KOPT-K1 (cell line): Measurements from ENCODE around the gene HOXB4.
A peak's percentile ranks its signal among the peaks of the same experiment; 100 is the strongest.

ENCODE experiments used
- H3K27ac ChIP-seq: fragments of 200-600 bp; sonication (generic); 2 replicates; pipeline ENCODE4 v1.5.1; 2016; ENCODE audit warnings: antibody characterized with exemption, mild to moderate bottlenecking, low read depth, low read length; ENCODE audit not compliant: poor library complexity, severe bottlenecking
- H3K36me3 ChIP-seq: fragments of 200-600 bp; sonication (generic); 2 replicates; pipeline ENCODE4 v1.5.1; 2017; ENCODE audit warnings: antibody characterized with exemption, mild to moderate bottlenecking, low read length, moderate library complexity; ENCODE audit not compliant: insufficient read depth
- H3K9me3 ChIP-seq: fragments of 200-600 bp; sonication (generic); 2 replicates; pipeline ENCODE4 v1.5.1; 2017; ENCODE audit warnings: antibody characterized with exemption, low read length, mild to moderate bottlenecking; ENCODE audit not compliant: insufficient read depth, poor library complexity, severe bottlenecking

Gene HOXB4

DNA sequence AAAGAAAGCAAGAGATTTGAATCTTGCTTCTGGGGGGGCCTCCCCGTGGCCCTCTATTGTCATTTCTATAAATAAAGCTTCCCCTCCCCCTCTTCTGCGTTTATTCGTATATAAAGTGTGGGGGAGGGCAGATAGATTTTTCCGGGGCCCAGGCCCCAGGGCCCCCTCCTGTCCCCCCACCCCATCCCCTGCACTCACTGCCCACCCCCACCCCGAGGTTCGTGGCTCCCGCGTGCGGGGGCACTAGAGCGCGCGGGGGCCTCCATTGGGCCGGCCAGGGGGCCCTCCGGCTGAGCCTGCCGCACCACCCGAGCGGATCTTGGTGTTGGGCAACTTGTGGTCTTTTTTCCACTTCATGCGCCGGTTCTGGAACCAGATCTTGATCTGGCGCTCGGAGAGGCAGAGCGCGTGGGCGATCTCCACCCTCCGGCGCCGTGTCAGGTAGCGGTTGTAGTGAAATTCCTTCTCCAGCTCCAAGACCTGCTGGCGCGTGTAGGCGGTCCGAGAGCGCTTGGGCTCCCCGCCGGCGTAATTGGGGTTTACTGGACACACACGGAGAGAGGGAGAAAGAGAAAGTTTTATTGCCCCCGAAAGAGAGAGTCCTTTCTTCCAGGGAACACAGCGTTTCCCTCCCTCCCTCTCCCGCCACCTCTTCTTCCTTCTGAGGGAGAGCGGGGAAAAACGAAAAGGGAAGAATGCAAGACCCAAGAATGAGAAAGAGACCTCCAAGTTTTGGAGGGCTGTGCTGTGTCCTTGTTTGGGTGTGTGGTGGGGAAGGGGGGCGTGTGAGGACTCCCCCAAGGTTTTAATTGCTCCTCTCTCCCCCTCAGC lies 1.5 kb downstream of the HOXB4 start:
- peaks cover 12% of the 10 kb centered on the region for H3K36me3 ChIP-seq
- H3K27ac ChIP-seq = peak overlapping the region; percentile 81
- no peaks in the 10 kb centered on the region for H3K9me3 ChIP-seq

DNA sequence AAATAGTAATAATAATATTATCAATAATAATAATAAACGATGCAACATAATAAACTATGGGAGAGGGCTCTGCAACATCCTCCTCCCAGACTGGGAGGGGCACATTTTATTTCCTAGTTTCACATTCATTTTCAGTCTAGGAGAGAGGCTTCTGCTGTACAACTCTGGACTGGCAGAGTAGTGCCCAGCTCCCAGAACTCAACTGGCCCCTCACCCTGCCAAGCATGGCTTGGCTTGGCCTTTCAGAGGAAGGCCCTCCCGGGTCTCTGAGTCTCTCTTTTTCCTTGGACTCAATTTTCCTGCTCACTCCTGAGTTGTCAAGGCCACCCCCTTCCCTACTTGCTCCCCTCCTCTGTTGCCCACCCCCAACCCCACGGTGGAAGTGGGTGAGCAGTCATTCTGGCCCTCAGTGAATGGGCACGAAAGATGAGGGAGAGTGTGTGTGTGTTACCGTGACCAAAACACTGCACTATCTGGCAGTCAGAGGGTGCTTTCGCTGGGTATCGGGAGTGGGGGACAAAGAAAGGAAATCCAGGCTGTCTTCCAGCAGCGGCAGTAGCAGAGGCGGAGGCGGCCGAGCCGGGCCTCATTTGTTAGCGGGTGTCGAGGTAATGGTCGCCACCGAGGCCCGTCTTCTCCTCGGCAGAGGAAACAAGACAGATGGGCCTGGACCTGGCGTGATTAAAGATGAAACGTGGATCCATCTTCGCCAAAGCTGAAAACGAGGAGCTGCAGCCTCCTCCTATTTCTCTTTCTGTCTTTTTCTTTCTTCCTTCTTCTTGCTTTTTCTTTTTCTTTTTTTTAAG lies 2.3 kb downstream of the HOXB4 start:
- Histone ChIP-seq H3K9me3 (no peaks in the 10 kb centered on the region), H3K27ac (no peak overlapping the region), H3K36me3 (peaks cover 20% of the 10 kb centered on the region)

DNA sequence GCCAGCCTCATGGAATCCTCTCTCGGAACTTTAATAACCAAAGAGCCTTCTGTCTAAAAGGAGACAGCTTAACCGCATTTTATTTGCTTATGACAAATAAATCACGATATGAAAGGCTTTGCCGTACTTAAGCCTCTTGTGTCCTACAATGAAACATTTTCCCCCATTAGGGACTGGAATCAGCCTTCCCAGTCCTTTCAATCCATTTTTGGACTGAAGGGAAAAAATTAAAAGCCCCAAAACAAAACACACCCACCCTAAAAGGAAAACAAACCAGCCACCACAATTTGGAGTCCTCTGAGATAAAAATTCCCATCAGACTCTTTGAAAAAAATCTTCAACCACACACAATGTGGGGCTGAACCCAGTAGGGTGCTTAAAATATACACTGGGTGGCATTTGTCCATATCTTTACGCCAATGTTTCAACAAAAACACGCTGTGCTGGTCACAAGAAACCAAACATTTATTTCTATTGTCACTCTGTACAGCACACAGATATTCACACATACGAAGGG lies 3.0 kb downstream of the HOXB4 start:
- Histone ChIP-seq H3K27ac (no peak overlapping the region), H3K36me3 (peaks cover 27% of the 10 kb centered on the region), H3K9me3 (no peaks in the 10 kb centered on the region)

DNA sequence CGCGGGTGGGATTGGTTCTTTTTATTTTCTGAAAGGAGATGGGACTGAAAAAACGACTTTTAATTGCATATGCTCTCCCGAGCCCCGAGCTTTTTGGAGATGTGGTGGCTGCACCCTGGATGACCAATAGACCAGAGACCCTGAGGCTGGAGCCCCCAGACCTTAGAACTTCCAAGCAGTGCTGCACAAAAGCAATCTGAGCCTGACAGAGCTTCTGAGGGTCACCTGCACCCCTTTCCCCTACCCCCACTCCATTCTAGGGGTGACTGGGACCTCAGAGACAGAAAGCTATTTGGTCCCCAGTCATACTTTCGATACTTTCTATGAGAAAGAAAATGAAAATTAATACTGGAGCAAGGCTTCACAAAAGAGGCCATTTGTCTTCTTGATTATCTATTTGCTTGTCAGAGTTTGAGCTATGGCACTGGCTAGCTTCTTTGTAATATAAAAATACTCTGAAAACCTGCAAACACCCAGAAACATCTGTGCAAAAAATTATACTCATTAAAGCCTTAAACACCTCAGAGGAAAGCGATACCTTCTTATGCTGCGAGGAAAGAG lies 3.6 kb downstream of the HOXB4 start:
- H3K27ac ChIP-seq = no peak overlapping the region
- peaks cover 32% of the 10 kb centered on the region for H3K36me3 ChIP-seq

DNA sequence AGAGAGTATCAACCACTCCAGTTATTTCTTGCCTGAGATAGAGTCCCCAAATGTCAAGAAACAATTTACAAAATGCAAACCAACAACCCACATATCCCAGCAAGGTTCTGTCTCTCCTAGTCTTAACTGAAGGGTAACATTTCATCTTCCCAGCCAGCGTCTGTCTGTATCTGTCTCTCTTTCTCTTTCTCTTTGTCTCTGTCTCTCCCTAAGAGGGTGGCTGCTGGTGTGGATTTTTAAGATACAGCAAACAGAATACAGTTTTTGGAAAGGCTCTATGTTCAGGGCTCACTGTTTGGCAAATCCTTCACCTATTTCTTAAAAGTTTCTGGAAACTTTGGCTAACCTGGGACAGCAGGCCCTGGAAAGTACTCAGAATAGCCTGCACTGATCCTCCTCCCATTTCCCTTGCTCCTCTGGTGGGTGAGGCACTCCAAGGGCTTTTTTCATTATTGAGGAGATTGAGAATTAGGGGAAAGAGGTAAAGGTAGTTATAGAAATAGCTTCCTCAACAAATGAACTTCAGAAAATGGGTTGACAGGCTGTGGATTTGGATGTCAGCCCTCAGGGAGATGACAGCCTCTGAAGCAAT lies 6.2 kb downstream of the HOXB4 start:
- peaks cover 35% of the 10 kb centered on the region for H3K36me3 ChIP-seq
- H3K27ac ChIP-seq = no peak overlapping the region

More for the DNA sequence above, 3.6 kb downstream of the HOXB4 start:
- H3K9me3 ChIP-seq = no peaks in the 10 kb centered on the region

DNA sequence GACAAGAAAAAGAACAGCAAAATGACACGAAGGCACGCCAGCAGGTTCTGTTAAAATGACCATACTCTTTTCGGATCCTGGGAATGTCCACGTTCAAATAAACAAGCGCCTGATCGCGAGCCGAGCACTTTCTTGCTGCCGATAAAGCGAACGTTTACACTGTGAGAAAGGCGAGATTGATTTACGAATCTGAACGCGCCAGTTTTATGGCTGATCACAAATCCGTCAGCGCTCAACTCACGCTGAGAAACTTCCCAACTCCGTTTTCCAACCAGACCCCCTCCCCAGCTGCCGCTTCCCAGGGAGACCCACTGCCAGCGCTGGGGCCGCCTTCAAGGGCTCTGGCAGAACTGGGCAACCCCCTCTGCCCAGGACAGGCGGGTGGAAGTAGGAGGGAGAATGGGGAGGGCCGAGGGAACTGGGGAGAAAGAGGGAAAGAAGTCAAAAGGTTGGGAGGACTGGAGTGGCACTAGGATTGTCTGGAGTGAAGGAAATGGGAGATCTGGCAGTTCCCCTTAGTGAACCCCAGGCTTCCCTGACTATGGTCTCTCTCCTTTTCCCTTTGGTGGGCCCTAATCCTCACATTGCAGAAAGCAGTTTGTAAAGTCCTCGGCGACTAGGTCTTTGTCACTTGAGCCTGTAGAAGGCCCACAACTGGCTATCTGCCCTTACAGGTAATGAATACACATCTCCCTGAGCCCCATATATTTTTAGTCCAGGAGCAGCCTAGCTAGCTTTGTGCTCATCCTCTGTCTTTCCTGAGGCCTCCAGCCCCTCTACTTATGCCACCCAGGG lies 6.9 kb downstream of the HOXB4 start:
- Histone ChIP-seq H3K36me3 (peaks cover 35% of the 10 kb centered on the region), H3K27ac (no peak overlapping the region), H3K9me3 (no peaks in the 10 kb centered on the region)

More for the DNA sequence above, 6.2 kb downstream of the HOXB4 start:
- no peaks in the 10 kb centered on the region for H3K9me3 ChIP-seq

DNA sequence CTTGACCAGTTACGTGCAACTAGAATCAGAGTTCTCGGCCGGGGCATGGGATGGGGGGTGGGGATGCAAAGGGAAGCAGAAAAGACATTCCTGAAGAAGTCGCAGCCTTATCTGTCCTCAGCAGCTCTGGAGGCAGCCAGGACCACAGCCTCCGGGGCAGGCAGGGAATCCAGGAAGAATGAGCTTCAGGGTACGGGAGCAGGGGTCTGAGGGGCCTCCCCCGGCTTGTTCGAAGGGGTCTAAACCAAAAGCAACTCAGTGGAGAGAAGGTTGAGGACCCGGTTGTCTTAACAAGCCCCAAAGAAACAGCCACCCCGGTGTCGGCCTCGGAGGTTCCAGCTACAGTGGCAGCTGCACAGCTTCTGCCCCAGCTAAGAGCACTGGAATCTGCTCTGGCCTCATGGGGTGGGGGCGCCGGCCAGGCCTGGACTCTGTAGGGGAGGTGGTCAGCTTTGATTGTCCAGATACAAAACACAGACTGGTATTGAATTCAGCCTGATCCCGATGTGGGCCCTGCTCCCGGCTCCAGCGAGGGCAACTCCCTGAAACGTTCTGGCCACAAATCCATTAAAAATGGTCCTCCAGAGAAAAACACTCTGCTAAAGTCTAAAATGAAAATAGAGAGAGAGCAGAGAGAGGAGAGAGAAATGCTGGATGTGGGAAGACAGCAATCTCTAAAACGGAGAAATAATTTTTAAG lies 7.7 kb downstream of the HOXB4 start:
- Histone ChIP-seq H3K36me3 (peaks cover 29% of the 10 kb centered on the region), H3K9me3 (no peaks in the 10 kb centered on the region), H3K27ac (no peak overlapping the region)

DNA sequence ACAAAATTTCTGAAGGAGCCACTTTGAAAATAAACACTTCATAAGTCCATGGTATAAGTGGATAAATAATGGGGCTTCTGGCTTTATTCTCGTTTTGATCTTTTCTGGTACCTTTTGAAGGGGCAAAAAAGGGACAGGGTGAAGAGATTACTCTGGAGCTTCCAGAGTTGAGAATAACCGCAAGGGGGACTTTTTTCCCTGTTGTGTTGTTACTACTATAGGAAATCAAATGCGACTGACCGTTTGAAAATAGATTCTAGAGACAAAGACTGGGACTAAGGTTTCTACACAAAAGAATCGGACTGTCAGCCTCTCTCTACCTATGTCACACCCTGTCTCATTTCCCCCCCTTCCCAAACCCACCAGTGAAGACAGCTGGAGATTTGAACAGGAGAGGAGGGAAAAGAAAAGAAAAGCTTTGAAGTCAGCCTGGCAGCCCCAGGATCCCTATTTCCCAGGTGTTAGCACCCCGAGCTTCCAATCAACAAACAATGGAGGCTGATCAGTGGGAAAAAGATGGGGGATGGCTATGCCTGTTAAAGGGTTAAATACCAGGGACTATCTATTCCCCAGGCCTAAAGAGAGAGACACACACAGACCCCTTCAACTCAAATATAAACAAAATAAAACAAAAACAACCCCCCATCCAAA lies 8.4 kb downstream of the HOXB4 start:
- Histone ChIP-seq H3K27ac (no peak overlapping the region), H3K36me3 (peaks cover 25% of the 10 kb centered on the region; the same call in 1 of the 2 replicates), H3K9me3 (no peaks in the 10 kb centered on the region)

DNA sequence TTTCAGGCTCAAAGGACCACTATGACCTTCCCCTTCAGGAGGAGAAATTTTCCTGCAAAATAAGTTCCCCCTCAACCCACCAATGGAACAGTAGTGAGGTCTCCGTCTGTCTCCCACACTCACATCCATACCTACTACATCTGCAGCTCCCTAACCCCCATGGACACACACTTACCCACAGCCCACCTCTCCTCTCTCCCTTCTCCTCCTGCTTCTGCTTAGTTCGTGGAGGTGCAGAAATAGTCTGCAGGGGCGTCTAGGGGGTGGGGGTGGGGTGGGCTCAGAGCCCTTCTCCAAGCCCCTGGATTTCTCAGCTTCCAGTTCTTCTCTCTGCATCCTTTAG lies 8.9 kb downstream of the HOXB4 start:
- H3K36me3 ChIP-seq = peaks cover 24% of the 10 kb centered on the region; the same call in 1 of the 2 replicates
- no peak overlapping the region for H3K27ac ChIP-seq
- no peaks in the 10 kb centered on the region for H3K9me3 ChIP-seq

DNA sequence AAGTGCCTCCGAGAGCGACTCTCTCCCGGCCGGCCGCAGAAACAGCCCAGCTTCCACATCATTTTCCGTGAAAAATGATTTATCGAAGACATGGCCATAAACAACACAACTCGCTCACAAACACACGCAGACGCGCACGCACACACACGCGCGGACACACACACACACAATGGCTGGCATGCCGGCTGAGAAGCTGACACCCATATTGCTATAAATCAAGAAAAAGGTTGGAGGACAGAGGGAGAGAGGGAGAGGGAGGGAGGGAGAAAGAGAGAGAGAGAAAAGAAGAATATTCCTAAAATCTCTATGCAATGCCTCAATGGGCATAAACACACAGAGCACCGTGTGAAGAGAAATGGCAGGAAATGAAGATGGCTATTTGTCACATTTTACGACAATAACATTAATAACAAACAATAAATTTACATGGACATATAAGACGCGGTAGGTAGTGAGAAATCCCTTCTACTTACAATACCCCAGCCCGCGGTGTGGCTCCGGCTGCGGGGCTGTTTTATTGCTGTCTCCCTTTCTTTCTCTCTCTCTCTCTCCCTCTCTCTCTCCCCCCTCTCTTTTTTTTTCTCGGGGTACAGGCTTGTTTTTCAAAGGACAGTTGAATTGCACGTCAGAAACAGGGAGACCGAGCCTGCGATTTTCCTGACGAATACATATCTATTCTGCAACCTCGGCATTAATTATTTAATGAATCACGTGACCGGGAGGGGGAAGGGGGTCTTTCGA lies 9.5 kb downstream of the HOXB4 start:
- H3K9me3 ChIP-seq = no peaks in the 10 kb centered on the region
- peaks cover 24% of the 10 kb centered on the region; the same call in 1 of the 2 replicates for H3K36me3 ChIP-seq
- H3K27ac ChIP-seq = no peak overlapping the region

DNA sequence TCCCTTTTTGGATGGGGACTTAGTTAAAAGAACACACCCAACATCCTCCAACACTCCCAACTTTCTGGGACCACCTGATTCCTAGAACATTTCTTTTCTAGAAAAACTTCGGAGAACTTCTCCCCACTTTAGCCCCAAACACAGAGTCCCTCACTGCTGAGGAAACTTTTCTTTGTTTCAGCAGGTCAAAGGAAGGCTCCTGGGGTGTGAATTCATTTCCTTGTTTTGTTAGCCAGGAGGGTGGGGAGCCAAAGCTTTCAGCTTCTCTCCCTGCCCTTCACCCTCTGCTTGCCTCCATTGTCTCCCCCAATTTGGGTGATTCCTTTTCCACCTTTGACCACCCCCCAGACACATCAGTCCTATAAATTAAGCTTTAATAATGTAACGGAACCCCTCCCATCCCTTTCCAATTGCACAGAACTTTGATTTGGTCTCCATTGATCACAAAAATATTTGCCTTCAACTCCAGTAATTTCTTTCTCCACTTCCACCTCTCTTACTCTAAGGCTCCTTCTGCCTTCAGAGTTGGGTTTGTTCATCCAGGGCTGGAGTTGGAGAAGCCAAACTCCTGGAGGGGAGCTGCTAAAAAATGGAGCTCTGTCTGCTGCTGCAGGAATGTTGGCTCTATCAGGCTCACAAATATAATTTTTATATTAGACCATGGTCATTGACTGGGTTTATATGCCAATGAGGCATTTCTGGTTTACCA lies 10.3 kb downstream of the HOXB4 start:
- Histone ChIP-seq H3K27ac (no peak overlapping the region), H3K9me3 (no peaks in the 10 kb centered on the region), H3K36me3 (peaks cover 24% of the 10 kb centered on the region; the same call in 1 of the 2 replicates)

DNA sequence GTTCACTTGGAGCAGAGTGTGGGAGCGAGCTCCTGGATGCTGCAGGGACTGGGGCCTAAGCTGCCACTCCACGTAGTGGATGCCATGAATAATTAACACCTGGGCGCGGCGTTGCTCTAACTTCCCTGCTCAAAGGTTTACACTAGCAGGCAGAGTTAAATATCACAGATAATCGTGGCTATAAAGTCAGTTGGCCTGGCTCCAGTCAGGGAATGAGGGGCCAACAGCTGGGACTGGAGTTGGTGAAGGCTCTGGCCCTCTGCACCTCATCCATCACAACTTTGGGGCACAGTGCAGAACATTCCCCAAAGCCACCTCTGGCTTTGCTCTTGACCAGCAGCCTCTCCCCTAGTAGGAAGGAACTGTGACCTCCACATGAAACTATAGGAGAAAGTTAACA lies 10.9 kb downstream of the HOXB4 start:
- H3K27ac ChIP-seq = no peak overlapping the region
- H3K36me3 ChIP-seq = peaks cover 24% of the 10 kb centered on the region; the same call in 1 of the 2 replicates
- H3K9me3 ChIP-seq = no peaks in the 10 kb centered on the region
